HepG2 (cell line): Measurements from ENCODE around the gene NR1H3. TPM values are rescaled to one million over a fixed set of nuclear protein-coding genes. Genes with fewer than 3 reads are reported as not detected.
A peak's percentile ranks its signal among the peaks of the same experiment; 100 is the strongest.

Experiments
- ATRX ChIP-seq: sonication (generic); formaldehyde crosslinking; IDR thresholded peaks from 2 replicates; pipeline ENCODE4 v1.4.0; 2020; ENCODE audit warnings: missing genetic modification reagents, borderline replicate concordance
- MAFG ChIP-seq: sonication (generic); formaldehyde crosslinking; IDR thresholded peaks from 2 replicates; pipeline ENCODE4 v1.5.1; 2020; ENCODE audit warnings: mild to moderate bottlenecking, missing genetic modification reagents
- MYPOP ChIP-seq: sonication (generic); formaldehyde crosslinking; IDR thresholded peaks from 2 replicates; pipeline ENCODE4 v1.8.1; 2023; ENCODE audit warnings: mild to moderate bottlenecking, moderate library complexity, missing genetic modification reagents
- NBN ChIP-seq: fragments of 450-650 bp; conservative IDR thresholded peaks from 2 replicates; pipeline ENCODE4 v1.6.1; 2017
- NCOA2 ChIP-seq: sonication (generic); formaldehyde crosslinking; IDR thresholded peaks from 2 replicates; pipeline ENCODE4 v1.8.0; 2022; ENCODE audit warnings: inconsistent platforms
- POGK ChIP-seq: sonication (generic); formaldehyde crosslinking; conservative IDR thresholded peaks from 2 replicates; pipeline ENCODE4 v1.8.0; 2022; ENCODE audit warnings: mild to moderate bottlenecking, moderate library complexity, missing genetic modification reagents
- SIX1 ChIP-seq: sonication (generic); formaldehyde crosslinking; IDR thresholded peaks from 2 replicates; pipeline ENCODE4 v1.4.0; 2020; ENCODE audit warnings: missing genetic modification reagents, borderline replicate concordance
- SKI ChIP-seq: fragments of 450-650 bp; IDR thresholded peaks from one replicate; pipeline ENCODE4 v1.6.1; 2018; ENCODE audit warnings: mild to moderate bottlenecking; ENCODE audit not compliant: partially characterized antibody
- SOX13 ChIP-seq, 3 experiments: fragments of 450-650 bp in 1 of 3; sonication (generic) in 1 of 3; formaldehyde crosslinking in 1 of 3; IDR thresholded peaks in 2 of 3; conservative IDR thresholded peaks in 1 of 3; 2 replicates each; pipeline versions ENCODE4 v1.5.0 to v1.6.1; 2016 to 2020; ENCODE audit warnings: antibody characterized with exemption in 1 of 3, mild to moderate bottlenecking in 1 of 3, missing compliant biosample characterization in 1 of 3, missing genetic modification reagents in 1 of 3, moderate library complexity in 1 of 3
- SP5 ChIP-seq: IDR thresholded peaks from 2 replicates; pipeline ENCODE4 v1.6.1; 2016; ENCODE audit warnings: low read depth, borderline replicate concordance
- TFDP1 ChIP-seq: IDR thresholded peaks from 2 replicates; pipeline ENCODE4 v1.6.1; 2016; ENCODE audit warnings: missing compliant biosample characterization, missing genetic modification reagents, borderline replicate concordance
- THAP11 ChIP-seq: IDR thresholded peaks from 2 replicates; pipeline ENCODE4 v1.6.1; 2016; ENCODE audit warnings: missing biosample characterization, missing genetic modification reagents
- ZFP91 ChIP-seq: sonication (generic); formaldehyde crosslinking; IDR thresholded peaks from 2 replicates; pipeline ENCODE4 v1.9.0; 2022; ENCODE audit warnings: missing genetic modification reagents, mild to moderate bottlenecking, borderline replicate concordance
- ZNF441 ChIP-seq: sonication (generic); formaldehyde crosslinking; IDR thresholded peaks from 2 replicates; pipeline ENCODE4 v1.7.0; 2021; ENCODE audit warnings: missing genetic modification reagents, borderline replicate concordance
- ZNF7 ChIP-seq: IDR thresholded peaks from 2 replicates; pipeline ENCODE4 v1.6.1; 2016; ENCODE audit warnings: missing biosample characterization, missing genetic modification reagents
- ZSCAN29 ChIP-seq: sonication (generic); formaldehyde crosslinking; conservative IDR thresholded peaks from 2 replicates; pipeline ENCODE4 v1.4.0; 2020; ENCODE audit warnings: mild to moderate bottlenecking, missing genetic modification reagents
- polyA plus RNA-seq, 8 experiments: library from polyadenylated mRNA; depleted of rRNA in 3 of 8; stranded (reverse) in 7 of 8; unstranded in 1 of 8; fragments of >200 nt; fragmentation: Illumina TruSeq in 4 of 8; extraction: Trizol in 4 of 8; gene quantifications; 2 replicates each; pipeline versions ENCODE4 v1.2.1 to v1.2.3, GENCODE V29; 2011 to 2016; ENCODE audit warnings: low read depth in 4 of 8, missing spikeins in 1 of 8, mixed read lengths in 1 of 8; ENCODE audit not compliant: insufficient read depth in 1 of 8
- total RNA-seq, 5 experiments: library from RNA; depleted of rRNA; stranded (reverse); fragments of >200 nt; fragmentation: Illumina TruSeq; extraction: Trizol; gene quantifications; 2 replicates each; pipeline ENCODE4 v1.2.3, GENCODE V29; 2016; ENCODE audit warnings: low read depth in 1 of 5
- TF ChIP-seq, protein P1 (sequence below): sonication (generic); formaldehyde crosslinking; IDR thresholded peaks from 2 replicates; pipeline ENCODE4; 2020; ENCODE audit warnings: missing genetic modification reagents, mild to moderate bottlenecking, borderline replicate concordance
- TF ChIP-seq, protein P2 (sequence below): sonication (generic); formaldehyde crosslinking; IDR thresholded peaks from 2 replicates; pipeline ENCODE4 v1.9.0; 2021; ENCODE audit warnings: missing genetic modification reagents, mild to moderate bottlenecking, borderline replicate concordance

Gene NR1H3
- total and polyA plus RNA-seq, 2 of the 13 experiments (the other 11 are each of a cell fraction or from before 2014, with no cell fraction given), result 41.8 to 102 TPM

DNA sequence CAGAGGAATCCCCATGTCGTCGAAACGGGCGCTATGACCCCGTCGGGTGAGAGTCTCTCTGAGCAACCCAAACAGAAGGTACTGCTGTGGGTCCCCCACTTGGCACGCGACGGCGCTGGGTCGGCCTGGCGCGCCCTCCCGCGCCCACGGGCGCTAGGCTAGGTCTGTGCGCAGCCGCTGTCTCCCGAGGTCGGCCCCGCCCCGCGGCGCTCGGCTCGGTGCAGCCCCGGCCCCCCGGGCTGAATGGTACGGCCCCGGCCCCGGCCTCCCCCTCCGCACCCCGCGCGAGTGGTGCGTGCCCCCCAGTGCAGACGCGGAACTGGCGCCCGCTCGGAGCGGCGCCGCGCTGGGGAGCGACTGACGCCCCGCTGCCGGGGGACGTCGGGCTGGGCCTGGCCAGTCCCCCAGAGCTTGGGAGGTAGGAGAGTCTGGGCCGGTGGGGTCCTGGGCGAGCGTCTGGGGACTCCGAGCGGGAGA lies 12.1 kb downstream of the NR1H3 start, which contains the start of gene MADD (continued):
- TF ChIP-seq, protein P1, sequence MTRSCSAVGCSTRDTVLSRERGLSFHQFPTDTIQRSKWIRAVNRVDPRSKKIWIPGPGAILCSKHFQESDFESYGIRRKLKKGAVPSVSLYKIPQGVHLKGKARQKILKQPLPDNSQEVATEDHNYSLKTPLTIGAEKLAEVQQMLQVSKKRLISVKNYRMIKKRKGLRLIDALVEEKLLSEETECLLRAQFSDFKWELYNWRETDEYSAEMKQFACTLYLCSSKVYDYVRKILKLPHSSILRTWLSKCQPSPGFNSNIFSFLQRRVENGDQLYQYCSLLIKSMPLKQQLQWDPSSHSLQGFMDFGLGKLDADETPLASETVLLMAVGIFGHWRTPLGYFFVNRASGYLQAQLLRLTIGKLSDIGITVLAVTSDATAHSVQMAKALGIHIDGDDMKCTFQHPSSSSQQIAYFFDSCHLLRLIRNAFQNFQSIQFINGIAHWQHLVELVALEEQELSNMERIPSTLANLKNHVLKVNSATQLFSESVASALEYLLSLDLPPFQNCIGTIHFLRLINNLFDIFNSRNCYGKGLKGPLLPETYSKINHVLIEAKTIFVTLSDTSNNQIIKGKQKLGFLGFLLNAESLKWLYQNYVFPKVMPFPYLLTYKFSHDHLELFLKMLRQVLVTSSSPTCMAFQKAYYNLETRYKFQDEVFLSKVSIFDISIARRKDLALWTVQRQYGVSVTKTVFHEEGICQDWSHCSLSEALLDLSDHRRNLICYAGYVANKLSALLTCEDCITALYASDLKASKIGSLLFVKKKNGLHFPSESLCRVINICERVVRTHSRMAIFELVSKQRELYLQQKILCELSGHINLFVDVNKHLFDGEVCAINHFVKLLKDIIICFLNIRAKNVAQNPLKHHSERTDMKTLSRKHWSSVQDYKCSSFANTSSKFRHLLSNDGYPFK, result no peak
- TF ChIP-seq ZSCAN29 (CRISPR knock-in tag) (no peak), NBN (no peak), ZNF441 (CRISPR knock-in tag) (no peak), THAP11 (CRISPR knock-in tag) (no peak), SIX1 (no peak), POGK (CRISPR knock-in tag) (no peak), MYPOP (CRISPR knock-in tag) (peak; percentile 29; the same call in 1 of the 2 replicates), MAFG (CRISPR knock-in tag) (no peak), ZNF7 (CRISPR knock-in tag) (no peak), ATRX (CRISPR knock-in tag) (no peak), ZFP91 (CRISPR knock-in tag) (0 out of 2 replicates have a peak, but pooled peaks have one; percentile 12), NCOA2 (CRISPR knock-in tag) (no peak), SOX13 (IDR thresholded peaks at IDR 0.05) (no peak), SOX13 (CRISPR knock-in tag; conservative IDR thresholded peaks at IDR 0.05 in 1 of 2, IDR thresholded peaks at IDR 0.05 in 1 of 2) (no peak), SP5 (CRISPR knock-in tag) (no peak), SKI (peak; percentile 48), TFDP1 (CRISPR knock-in tag) (peak; percentile 54; the same call in 1 of the 2 replicates)
- TF ChIP-seq, protein P2, sequence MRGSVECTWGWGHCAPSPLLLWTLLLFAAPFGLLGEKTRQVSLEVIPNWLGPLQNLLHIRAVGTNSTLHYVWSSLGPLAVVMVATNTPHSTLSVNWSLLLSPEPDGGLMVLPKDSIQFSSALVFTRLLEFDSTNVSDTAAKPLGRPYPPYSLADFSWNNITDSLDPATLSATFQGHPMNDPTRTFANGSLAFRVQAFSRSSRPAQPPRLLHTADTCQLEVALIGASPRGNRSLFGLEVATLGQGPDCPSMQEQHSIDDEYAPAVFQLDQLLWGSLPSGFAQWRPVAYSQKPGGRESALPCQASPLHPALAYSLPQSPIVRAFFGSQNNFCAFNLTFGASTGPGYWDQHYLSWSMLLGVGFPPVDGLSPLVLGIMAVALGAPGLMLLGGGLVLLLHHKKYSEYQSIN, result no peak
